ENCODE data around the gene NNT. TPM values are rescaled to one million over a fixed set of nuclear protein-coding genes. Genes with fewer than 3 reads are reported as not detected.

The NNT gene
- total and polyA plus RNA-seq, 2 of the 8 experiments (the other 6 are each of a cell fraction or from before 2014, with no cell fraction given): 11.0 to 22.2 TPM

GRCh38 chr5:43636076-43636475 is 33.1 kb downstream of the NNT start:
- Histone ChIP-seq H3K4me3 (ENCODE audit: extremely low read depth in 1 of 4, insufficient read depth in 2 of 4, low read depth in 3 of 4, low read length in 4 of 4) (no peak overlapping the region), H3K14ac (ENCODE audit: insufficient read length) (no peak overlapping the region), H3K23me2 (ENCODE audit: low read depth, low read length) (no peaks in the 10 kb centered on the region), H3K4ac (replicated peaks; ENCODE audit: insufficient read length, low read depth, low read length) (no peak overlapping the region), H3K56ac (replicated peaks; ENCODE audit: insufficient read length, low read depth, low read length) (no peak overlapping the region), H2AK5ac (ENCODE audit: low read depth, low read length) (no peak overlapping the region), H4K20me1 (replicated peaks in 1 of 2; ENCODE audit: control insufficient read depth in 1 of 2, insufficient read depth in 2 of 2, low read length in 2 of 2) (no peaks in the 10 kb centered on the region), H3K23ac (ENCODE audit: insufficient read length) (no peak overlapping the region), H4K8ac (ENCODE audit: extremely low read depth, insufficient read depth, low read length) (no peak overlapping the region), H3K36me3 (ENCODE audit: control insufficient read depth in 2 of 4, insufficient read depth in 4 of 4, low read length in 3 of 4) (no peaks in the 10 kb centered on the region), H2BK12ac (ENCODE audit: low read depth, low read length) (no peak overlapping the region), H3K9ac (replicated peaks in 1 of 4; ENCODE audit: extremely low read depth in 1 of 4, low read depth in 3 of 4, low read length in 3 of 4) (no peak overlapping the region), H2BK15ac (ENCODE audit: low read length) (no peak overlapping the region), H3K27ac (ENCODE audit: low read depth, low read length) (no peak overlapping the region), H2AFZ (ENCODE audit: low read length) (no peak overlapping the region), H3K18ac (ENCODE audit: extremely low read depth, low read length) (no peak overlapping the region), H4K91ac (replicated peaks; ENCODE audit: insufficient read length, low read length) (no peak overlapping the region), H3K9me3 (ENCODE audit: insufficient read depth in 2 of 2, low read depth in 1 of 2, low read length in 1 of 2) (no peaks in the 10 kb centered on the region), H3K79me1 (ENCODE audit: low read depth, low read length) (no peaks in the 10 kb centered on the region; the same call in 1 of the 2 replicates), H3K4me1 (replicated peaks in 1 of 4; ENCODE audit: control insufficient read depth in 3 of 4, insufficient read depth in 4 of 4, low read length in 3 of 4) (no peaks in the 10 kb centered on the region; a peak in 1 of 7 replicates), H2BK120ac (replicated peaks; ENCODE audit: low read depth, low read length) (no peak overlapping the region), H3K27me3 (replicated peaks in 1 of 4; ENCODE audit: control insufficient read depth in 3 of 4, extremely low read depth in 1 of 4, insufficient read depth in 3 of 4, low read length in 3 of 4) (no peaks in the 10 kb centered on the region), H2BK5ac (ENCODE audit: low read depth, low read length) (no peak overlapping the region), H3K4me2 (ENCODE audit: insufficient read depth in 1 of 2, low read depth in 2 of 2, low read length in 2 of 2) (no peak overlapping the region), H3K79me2 (ENCODE audit: control insufficient read depth in 1 of 2, insufficient read depth in 2 of 2, low read length in 2 of 2) (no peaks in the 10 kb centered on the region), H2BK20ac (ENCODE audit: low read length) (no peak overlapping the region), H4K5ac (ENCODE audit: insufficient read length, low read depth, low read length) (no peak overlapping the region)
- DNase-seq (ENCODE audit: low read depth in 1 of 2, low spot score in 2 of 2): no peak
- FAIRE-seq: no peak
- 93% methylated on average over 2 of the region's 2 CpGs; no CpG with 5 or more reads in 1 of the 2 experiments for WGBS, 2 experiments (ENCODE audit: extremely low coverage in 1 of 2, insufficient coverage in 1 of 2, insufficient read length in 1 of 2, insufficient replicate concordance in 2 of 2, low coverage in 1 of 2, low lambda C conversion rate in 2 of 2, missing lambda C conversion rate in 1 of 2)
- ChIA-PET POLR2A (ENCODE audit: partially characterized antibody) (no interaction called here), CTCF (ENCODE audit: partially characterized antibody) (no interaction called here)
- TF ChIP-seq HDAC2 (IDR thresholded peaks at IDR 0.05; ENCODE audit: borderline replicate concordance in 1 of 2, low read depth in 2 of 2, low read length in 2 of 2) (no peak), YY1 (IDR thresholded peaks at IDR 0.05; ENCODE audit: low read depth, low read length) (no peak), KDM5A (IDR thresholded peaks at IDR 0.05; ENCODE audit: low read length) (no peak), ZNF274 (IDR thresholded peaks at IDR 0.05; ENCODE audit: borderline replicate concordance, extremely low read depth, low read length) (no peak), POLR2AphosphoS5 (IDR thresholded peaks at IDR 0.05; ENCODE audit: low read depth, low read length) (no peak), SP4 (IDR thresholded peaks at IDR 0.05; ENCODE audit: low read length) (no peak), CTBP2 (IDR thresholded peaks at IDR 0.05; ENCODE audit: borderline replicate concordance, insufficient read depth, insufficient read length, low read length) (no peak), SIN3A (conservative IDR thresholded peaks at IDR 0.05 in 1 of 2, IDR thresholded peaks at IDR 0.05 in 1 of 2; ENCODE audit: low read depth in 1 of 2, low read length in 2 of 2) (no peak), ASH2L (IDR thresholded peaks at IDR 0.05; ENCODE audit: low read length) (no peak), KDM1A (IDR thresholded peaks at IDR 0.05; ENCODE audit: borderline replicate concordance, low read length) (no peak), JUND (IDR thresholded peaks at IDR 0.05; ENCODE audit: low read length) (no peak), MAX (IDR thresholded peaks at IDR 0.05) (no peak), KDM4A (IDR thresholded peaks at IDR 0.05; ENCODE audit: low read depth, low read length, severe bottlenecking) (no peak), RBBP5 (IDR thresholded peaks at IDR 0.05; ENCODE audit: borderline replicate concordance, low read depth, low read length) (no peak), CHD2 (IDR thresholded peaks at IDR 0.05; ENCODE audit: low read length) (no peak)
